ENCODE results near the gene ATRN. TPM values are rescaled to one million over a fixed set of nuclear protein-coding genes. Genes with fewer than 3 reads are reported as not detected.
A peak's percentile ranks its signal among the peaks of the same experiment; 100 is the strongest.

The ATRN gene
- total RNA-seq, 2 donors from 2014 or later, result 7.4 to 10.6 TPM

DNA sequence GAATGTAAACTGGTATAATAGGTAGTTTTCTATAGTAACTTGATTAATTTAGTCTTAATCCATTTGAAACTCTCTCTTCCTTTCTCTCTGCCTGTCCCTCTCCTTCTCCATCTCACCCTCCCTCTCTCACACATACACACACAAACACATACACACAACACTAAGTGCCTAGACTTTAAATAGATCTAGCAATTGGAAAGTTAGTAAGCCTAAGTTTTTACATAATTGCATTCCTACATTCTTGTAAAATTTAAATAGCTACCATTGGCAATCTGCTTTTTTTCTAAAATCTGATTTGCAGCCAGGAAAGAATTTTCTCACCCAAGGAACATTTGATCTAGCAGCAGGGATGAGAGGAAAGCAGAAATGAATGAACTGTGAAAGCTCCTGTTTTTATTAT, 176.7 kb downstream of the ATRN start:
- peaks cover 0 to 3% of the 10 kb centered on the region in 2 donors for H3K9me3 Mint-ChIP-seq
- DNase-seq (ENCODE audit: low spot score in 2 of 2) (no peak), ATAC-seq (no peak)
- no peak overlapping the region for H3K27ac Mint-ChIP-seq
- H3K36me3 Mint-ChIP-seq, result peaks cover 0 to 3% of the 10 kb centered on the region in 2 donors

DNA sequence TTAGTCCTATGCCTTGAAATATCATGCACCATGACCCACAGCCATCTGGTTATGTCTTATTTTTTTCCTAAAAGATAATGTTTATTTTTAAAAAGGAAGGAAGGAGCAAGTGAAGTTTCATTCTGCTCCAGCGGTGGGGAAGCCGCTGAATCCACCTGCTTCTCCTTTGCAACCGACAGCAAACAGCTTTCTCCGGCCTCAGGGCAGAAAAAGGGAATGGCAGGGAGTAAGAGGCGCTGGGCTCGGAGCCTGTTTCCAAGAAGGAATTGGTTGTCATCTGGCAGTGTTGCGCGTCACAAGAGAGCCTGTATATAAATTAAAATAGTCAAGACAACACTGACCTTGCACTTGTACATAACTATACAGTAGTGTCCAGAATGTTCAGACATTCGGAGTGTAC, 178.1 kb downstream of the ATRN start:
- no peak for DNase-seq (ENCODE audit: low spot score in 2 of 2)
- no peak for ATAC-seq
- peaks cover 0 to 4% of the 10 kb centered on the region in 2 donors for H3K36me3 Mint-ChIP-seq
- H3K9me3 Mint-ChIP-seq, result peaks cover 0 to 5% of the 10 kb centered on the region in 2 donors
- H3K27ac Mint-ChIP-seq, result no peak overlapping the region

DNA sequence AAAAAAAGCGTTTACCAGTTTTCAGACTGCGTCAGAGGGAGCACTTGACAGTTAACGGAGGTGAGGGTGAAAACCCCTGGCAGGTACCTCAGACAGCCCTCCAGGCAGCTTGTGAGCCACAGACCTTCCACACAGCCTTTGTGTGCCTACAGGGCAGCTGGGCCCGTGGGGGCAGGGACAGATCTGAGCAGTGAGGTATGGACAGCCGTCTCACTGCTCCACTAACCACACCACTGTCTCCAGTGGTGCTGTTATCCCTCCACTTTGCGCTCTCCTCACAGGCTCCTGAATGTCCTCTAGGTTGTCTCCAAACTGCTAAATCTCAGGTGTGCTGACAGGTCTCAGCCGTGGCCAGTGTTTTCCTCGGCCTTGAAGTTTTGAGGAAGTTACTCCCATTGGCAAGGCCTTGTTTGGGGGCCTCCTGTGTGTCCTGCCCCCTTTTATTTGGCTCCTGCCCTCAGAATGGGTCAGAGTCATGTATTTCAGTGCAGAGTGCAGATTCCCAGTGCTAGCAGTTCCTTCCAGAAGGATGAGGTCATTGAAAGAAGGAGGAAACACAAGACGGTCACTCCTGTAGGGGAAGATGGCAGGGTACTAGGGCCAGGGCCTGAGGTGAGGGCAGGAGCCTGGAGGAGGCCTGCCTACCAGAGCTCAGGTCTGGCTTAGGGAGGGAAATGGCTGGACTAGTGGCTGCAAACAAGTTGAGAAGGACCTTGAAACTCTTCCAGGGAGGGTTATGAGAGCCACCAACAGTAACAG, 180.6 kb downstream of the ATRN start:
- DNase-seq (ENCODE audit: low spot score in 2 of 2) (no peak), ATAC-seq (no peak)
- Mint-ChIP-seq H3K9me3 (peaks cover 0 to 5% of the 10 kb centered on the region in 2 donors), H3K36me3 (peaks cover 0 to 8% of the 10 kb centered on the region in 2 donors), H3K27ac (peak overlapping the region in 1 of 2 donors; percentile 60)

DNA sequence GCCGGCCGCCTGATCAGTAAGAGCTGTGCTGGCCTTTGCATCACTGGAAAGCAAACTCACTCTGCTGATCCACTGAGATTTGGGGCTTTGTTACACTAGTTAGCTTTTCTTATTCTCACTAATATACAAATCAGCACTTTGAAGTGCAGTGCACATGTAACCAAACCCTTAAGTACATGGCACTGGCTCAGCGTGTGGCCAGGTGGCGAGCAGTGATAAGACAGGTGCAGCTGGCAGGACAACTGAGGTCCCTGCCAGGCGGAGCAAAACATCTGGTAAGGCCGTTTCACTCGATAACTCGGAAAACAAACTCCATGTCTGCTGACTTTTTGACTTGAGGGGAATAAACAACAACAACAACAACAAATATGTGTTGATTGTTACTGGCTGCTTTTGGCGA, 181.4 kb downstream of the ATRN start:
- ATAC-seq, result no peak
- no peak for DNase-seq (ENCODE audit: low spot score in 2 of 2)
- no peak overlapping the region for H3K27ac Mint-ChIP-seq
- peaks cover 0 to 5% of the 10 kb centered on the region in 2 donors for H3K9me3 Mint-ChIP-seq
- H3K36me3 Mint-ChIP-seq, result peaks cover 0 to 8% of the 10 kb centered on the region in 2 donors

DNA sequence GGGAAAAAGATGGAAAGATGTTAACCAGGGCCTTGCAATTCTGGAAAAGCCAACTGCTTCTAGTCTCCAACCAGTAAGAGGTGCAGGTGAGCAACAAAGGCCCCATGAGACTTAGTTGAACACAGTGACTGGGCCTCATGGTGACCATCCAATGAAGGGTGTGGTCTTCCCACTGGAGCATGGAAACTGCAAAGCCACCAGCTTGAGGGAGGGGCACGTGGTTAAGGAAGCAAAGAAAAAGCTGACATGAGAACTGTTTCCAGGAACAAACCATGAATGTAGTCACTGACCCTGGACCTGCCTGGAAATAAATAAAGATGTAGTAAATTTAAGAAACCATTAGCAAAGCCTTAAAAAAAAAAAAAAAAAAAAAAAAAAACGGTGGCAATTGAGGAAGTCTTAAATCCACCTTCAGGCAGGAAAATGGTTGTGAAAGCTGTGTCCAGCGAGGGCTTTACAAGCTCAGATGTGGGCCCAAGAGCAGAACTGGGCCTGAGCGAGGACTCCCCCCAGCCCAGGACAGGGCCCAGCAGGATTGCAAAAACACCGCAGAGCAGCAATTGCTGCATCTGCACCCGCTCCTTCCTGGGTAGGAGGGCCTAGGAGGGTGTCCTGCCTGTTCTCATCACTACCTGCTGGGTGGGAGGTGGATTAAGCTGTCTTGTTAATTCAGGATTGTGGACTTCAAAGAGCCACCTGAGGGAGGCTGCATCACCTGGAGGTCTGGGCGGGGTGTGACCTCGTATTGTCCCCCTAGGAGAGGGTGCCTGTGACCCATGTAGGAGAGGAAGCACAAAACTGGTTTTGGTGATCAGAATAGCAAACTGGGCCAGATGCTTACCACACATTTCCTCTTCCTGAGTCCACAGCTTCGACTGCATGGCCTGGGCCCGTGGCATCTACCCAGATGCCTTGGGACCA, 182.1 kb downstream of the ATRN start:
- DNase-seq (ENCODE audit: low spot score in 2 of 2) (no peak), ATAC-seq (no peak)
- Mint-ChIP-seq H3K36me3 (peaks cover 0 to 8% of the 10 kb centered on the region in 2 donors), H3K9me3 (peaks cover 0 to 5% of the 10 kb centered on the region in 2 donors), H3K27ac (no peak overlapping the region)

DNA sequence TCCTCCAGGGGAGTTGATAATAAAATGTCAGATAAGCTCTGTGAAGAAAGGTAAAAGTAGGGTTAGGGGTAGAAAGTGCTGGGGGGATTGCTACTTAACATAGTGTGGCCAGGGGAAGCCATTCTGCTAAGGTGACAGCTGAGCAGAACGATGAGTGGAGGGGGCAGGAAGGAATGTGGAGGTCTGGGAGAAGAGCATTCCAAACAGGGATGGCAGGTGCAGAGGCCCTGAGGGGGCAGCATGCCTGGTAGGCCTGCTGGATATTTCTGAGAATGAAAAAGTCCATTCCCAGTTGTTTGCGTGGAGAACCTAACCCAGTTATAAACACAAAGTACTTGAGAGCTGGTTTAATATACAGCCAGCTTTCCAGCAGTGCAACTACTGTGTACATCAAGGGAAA, 183.1 kb downstream of the ATRN start:
- peaks cover 0 to 5% of the 10 kb centered on the region in 2 donors for H3K9me3 Mint-ChIP-seq
- ATAC-seq (no peak), DNase-seq (ENCODE audit: low spot score in 2 of 2) (no peak)
- no peak overlapping the region for H3K27ac Mint-ChIP-seq
- H3K36me3 Mint-ChIP-seq, result peaks cover 0 to 8% of the 10 kb centered on the region in 2 donors

DNA sequence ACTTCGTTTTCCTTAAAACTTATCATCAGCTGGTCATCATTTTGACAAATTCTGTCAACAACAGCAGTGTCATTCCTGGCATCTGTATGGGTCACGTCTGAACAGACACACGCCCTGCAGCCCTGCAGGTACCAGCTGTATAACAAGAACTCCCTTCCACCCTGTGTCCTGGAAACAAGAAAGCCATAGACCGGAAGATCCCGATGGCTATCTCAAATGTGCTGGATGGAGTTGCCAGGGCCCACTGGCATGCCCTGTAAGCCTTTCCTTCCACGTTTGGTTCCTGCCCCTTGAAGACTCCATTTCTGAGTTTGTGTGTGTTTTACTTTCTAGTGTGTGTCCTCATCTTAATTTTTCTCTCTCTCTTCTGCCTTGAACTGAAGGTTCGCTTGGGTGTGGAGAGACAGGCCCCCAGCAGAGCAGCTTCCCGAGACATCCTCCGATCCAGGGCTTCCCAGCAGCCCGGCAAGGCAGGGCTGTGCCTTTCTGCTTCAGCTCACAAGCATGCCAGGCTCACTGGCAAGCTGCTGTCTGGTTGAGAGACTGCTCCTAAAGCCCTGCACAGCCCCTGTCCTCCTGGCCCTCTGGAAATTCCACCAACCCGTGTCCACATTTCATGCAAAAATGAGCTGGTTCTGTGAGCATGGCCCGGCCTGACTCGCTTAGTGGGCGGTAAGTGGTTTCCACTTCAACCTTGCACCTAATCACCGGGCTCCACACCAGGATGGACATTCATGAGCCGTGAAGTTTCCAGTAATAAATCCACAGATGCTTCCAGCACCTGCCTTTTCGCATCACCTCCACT, 183.7 kb downstream of the ATRN start:
- no peak for DNase-seq (ENCODE audit: low spot score in 2 of 2)
- peaks cover 0 to 8% of the 10 kb centered on the region in 2 donors for H3K36me3 Mint-ChIP-seq
- H3K27ac Mint-ChIP-seq, result peak overlapping the region in 1 of 2 donors; percentile 55
- no peak for ATAC-seq
- peaks cover 0 to 5% of the 10 kb centered on the region in 2 donors for H3K9me3 Mint-ChIP-seq

DNA sequence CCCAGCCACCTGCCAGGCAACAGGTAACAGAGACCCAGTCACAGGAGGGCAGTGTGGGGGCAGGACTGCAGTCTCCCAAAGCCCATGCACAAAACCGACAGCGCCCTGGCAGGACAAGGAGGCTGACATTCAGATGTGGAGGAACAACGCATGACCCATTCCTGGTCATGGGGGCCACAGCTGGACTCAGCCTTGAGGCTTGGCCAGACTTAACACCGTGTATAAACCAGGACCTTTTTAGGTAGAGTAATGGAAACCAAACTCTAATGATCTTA, 184.2 kb downstream of the ATRN start:
- Mint-ChIP-seq H3K9me3 (peaks cover 0 to 5% of the 10 kb centered on the region in 2 donors), H3K36me3 (peaks cover 0 to 8% of the 10 kb centered on the region in 2 donors), H3K27ac (peak overlapping the region in 1 of 2 donors; percentile 55)
- ATAC-seq, result no peak
- no peak for DNase-seq (ENCODE audit: low spot score in 2 of 2)

DNA sequence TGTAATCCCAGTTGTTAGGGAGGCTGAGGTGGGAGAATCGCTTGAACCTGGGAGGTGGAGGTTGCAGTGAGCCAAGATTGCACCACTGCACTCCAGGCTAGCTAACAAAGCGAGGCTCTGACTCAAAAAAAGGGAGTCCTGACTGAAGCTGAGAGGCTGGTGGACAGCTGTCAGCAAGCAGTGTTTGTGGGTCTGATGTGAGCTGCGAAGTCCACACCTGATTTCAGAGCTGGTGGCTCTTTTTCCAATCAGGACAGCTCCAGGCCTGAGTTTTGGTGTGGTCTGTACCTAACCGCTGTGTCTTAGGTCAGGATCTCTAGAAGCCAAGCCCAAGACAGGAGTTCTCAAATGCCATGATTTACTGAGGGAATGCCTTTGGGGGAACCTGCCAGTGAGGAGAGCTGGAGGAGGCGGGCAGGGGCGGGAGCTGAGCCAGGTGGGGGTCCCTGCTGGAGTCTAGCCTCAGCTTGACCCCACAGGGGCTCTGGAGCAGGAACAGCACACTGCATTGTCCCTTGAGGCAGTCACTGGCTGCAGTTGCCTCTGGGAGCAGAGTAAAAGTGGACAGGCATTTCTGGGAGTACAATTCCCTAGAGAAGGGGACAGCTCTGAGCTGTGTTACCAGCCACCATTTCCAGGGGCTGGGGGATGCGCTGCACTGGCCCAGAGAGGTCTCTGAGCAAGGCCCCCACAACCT, 187.3 kb downstream of the ATRN start:
- H3K36me3 Mint-ChIP-seq, result peaks cover 0 to 4% of the 10 kb centered on the region in 2 donors
- no peak overlapping the region for H3K27ac Mint-ChIP-seq
- DNase-seq (ENCODE audit: low spot score in 2 of 2) (no peak), ATAC-seq (no peak)
- H3K9me3 Mint-ChIP-seq, result no peaks in the 10 kb centered on the region

DNA sequence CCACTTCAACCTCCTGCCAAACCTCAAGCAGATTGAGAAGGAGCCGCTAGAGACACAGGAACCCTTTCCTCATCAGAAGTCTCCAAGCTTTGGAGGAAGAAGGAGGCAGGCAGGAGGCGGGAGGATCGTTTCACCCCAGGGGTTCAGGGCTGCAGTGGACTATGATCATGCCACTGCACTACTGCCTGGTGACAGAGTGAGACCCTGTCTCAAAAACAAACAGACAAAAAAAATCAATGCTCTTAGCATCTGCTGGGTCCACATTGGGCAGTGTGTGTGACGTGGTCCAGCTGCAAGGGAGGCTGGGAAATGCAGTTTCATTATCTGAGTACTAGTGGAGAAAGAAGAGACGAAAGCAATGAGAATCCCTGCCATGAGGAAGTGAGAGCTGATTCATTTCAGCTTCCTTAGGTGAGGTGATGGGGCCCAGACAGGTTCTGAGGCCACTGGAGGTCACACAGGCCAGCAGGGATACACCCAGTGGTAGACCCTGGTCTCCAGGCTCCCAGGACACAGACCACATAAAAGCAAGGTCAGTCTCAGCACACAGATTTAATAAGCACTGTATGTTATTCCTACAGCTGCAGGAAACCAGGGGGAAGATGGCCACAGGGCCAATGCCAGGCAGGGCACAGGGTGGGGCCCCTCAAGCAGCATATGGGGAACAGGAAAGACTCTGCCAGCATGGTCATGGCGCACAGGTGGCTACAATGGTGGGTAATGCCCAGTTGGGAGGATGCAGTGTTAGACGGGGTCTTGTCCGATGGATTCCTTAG, 188.1 kb downstream of the ATRN start:
- peak in 1 of 2 donors; percentile 31 for DNase-seq (ENCODE audit: low spot score in 2 of 2)

DNA sequence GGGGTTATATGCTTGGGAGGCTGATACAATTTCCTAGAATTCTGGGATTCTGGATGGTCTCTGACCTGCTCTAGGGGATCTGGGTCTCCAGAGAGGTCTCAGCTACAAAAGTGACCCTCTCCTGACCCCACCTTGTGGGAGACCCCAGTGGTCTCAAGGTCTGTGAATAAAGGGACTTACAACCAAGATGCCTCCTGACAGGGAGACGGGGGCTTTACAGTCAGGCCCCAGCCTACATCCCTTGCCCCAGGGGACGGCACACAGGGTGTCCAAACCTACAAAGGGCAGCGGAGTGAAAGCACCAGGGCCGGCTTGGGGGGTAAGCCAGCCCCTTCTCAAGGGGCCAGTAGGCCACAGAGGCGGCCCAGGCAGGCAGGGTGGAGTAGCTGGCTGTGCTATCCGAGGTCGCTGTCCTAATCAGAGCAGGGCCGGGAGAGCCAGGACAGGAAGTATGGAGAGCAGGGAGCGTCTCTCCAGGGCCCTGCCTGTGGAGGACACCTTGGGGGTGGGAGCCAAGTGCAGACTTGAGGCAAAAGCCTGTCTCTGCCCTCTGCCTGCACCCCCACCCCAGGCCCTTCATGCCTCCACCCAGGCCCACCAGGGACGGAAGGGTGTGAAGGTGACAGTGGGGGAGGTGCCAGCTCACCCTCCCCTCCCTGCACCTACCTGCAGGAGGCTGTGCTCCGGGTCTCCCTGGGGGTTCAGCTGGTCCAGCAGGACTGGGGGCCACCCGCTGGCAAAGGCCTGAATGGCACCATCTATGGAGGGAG, 188.9 kb downstream of the ATRN start:
- no peaks in the 10 kb centered on the region for H3K9me3 Mint-ChIP-seq
- ATAC-seq (no peak), DNase-seq (ENCODE audit: low spot score in 2 of 2) (peak in 1 of 2 donors; percentile 51)
- peaks cover 0 to 2% of the 10 kb centered on the region in 2 donors for H3K36me3 Mint-ChIP-seq
- no peak overlapping the region for H3K27ac Mint-ChIP-seq

More for the DNA sequence above, 188.1 kb downstream of the ATRN start:
- peak; percentile 60 to 88 for ATAC-seq
- Mint-ChIP-seq H3K27ac (no peak overlapping the region), H3K9me3 (no peaks in the 10 kb centered on the region), H3K36me3 (peaks cover 0 to 4% of the 10 kb centered on the region in 2 donors)

- no peak for ATAC-seq
- H3K36me3 Mint-ChIP-seq, result no peaks in the 10 kb centered on the region
Measured at GRCh38 chr20:3660262-3661059, 189.6 kb downstream of the ATRN start.

DNA sequence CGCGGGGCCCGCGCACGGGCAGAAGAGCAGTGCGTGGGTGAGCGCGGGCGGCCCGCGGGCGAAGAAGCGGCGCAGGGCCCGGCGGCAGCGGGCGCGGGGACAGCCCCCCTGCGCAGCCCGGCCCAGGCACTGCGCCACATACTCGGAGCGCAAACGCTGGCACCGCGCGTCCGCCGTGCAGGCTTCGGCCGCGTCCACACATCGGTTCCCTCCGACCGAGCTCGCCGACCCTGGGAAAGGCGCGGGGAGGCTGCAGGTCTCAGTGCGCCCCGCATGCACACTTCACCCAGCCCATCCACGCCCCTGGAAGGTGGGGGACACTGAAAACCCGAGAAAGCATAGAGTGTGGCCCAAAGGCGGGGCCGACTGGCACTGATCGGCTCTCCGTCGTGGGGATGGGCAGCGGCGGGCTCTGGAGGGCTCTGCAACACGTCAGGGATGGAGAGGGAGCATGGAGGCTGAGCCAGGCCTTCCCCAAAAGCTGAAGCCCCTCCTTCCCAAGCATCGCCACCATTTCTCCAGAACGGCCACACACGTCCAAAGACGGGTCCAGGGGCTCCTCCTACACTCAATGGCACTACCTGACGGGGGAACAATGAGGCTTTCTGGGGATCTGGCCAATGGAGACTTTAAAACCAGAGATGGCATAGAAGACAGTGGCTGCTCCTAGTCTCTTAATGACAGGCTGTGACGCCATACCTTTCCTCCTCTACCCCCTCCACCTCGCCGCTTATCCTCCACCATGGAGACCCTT, 190.4 kb downstream of the ATRN start:
- DNase-seq (ENCODE audit: low spot score in 2 of 2), result peak in 1 of 2 donors; percentile 25
- no peak for ATAC-seq

More at GRCh38 chr20:3660262-3661059, 189.6 kb downstream of the ATRN start:
- H3K9me3 Mint-ChIP-seq, result no peaks in the 10 kb centered on the region
- peak in 1 of 2 donors; percentile 33 for DNase-seq (ENCODE audit: low spot score in 2 of 2)
- H3K27ac Mint-ChIP-seq, result no peak overlapping the region

More for the DNA sequence above, 190.4 kb downstream of the ATRN start:
- H3K27ac Mint-ChIP-seq, result no peak overlapping the region
- no peaks in the 10 kb centered on the region for H3K36me3 Mint-ChIP-seq
- no peaks in the 10 kb centered on the region for H3K9me3 Mint-ChIP-seq

Data from activated naive CD4-positive, alpha-beta T cell treated with anti-CD3 and anti-CD28 coated beads, Interleukin-2, amount 50 U/mL, for 72 hours (primary cell).